ENCODE results near the gene BCL11B. TPM values are rescaled to one million over a fixed set of nuclear protein-coding genes. Genes with fewer than 3 reads are reported as not detected.

BCL11B gene
- total RNA-seq, 1 experiment from 2014 or later, result 0.05 TPM

DNA sequence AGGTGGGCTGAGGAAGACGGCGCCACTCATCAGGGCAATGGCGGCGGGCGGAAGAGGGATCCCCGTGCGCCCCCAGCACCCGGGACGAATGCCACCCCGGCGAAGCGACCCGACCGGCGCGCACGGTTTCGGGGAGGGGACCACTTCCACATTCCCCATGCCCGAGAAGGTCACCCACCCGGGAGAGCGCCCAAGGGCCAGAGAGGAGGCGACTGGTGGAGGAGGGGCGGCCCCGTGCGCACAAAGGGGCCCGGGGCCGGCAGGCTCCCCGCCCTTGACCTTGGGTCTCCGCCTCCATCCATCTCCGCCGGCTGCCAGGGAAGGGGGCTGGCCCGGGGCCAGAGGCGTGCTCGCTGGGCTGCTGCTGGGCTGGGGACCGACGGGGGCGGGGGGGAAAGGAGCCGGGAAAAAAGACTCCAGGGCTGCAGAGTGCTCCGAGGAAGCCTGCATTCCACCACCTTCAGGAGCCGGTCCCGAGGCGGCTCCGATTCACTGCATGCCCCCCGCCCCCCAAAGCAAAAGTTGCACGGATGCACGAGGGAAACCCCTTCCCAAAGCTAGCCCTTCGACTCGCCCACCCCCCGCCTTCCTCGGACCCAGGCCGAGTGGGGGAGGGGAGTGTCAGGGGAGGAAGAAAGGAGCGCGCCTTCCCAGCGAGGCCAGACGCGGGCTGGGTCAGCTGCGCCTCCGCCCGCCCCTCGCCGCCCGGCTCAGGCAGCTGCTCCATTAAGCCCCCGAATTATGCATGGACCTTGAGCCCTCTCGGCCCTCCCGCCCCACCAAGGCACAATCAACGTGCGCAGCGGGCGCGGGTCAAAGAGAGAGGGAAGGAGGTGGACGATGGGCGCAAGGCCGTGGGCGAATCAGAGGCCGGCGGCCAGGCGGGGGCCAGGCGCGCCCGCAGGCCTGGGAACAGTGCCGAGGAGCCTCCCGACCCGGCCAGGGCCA lies 26.2 kb downstream of the BCL11B start:
- no peak for DNase-seq
- Histone ChIP-seq H3K36me3 (ENCODE audit: control insufficient read depth, insufficient read depth, low read length) (no peaks in the 10 kb centered on the region), H3K9me3 (no peaks in the 10 kb centered on the region), H3K4me1 (no peaks in the 10 kb centered on the region), H3K27me3 (replicated peaks; ENCODE audit: control insufficient read depth, insufficient read depth, low read length) (no peaks in the 10 kb centered on the region), H3K4me3 (ENCODE audit: low read depth, low read length) (no peak overlapping the region)
- ChIA-PET POLR2A (no interaction called here), CTCF (no interaction called here)
- no peaks in the 10 kb centered on the region for H3K4me1 Mint-ChIP-seq (ENCODE audit: low read depth, unreplicated experiment)
- no peak overlapping the region for H3K27ac Mint-ChIP-seq (ENCODE audit: unreplicated experiment)
- TF ChIP-seq, protein P1, sequence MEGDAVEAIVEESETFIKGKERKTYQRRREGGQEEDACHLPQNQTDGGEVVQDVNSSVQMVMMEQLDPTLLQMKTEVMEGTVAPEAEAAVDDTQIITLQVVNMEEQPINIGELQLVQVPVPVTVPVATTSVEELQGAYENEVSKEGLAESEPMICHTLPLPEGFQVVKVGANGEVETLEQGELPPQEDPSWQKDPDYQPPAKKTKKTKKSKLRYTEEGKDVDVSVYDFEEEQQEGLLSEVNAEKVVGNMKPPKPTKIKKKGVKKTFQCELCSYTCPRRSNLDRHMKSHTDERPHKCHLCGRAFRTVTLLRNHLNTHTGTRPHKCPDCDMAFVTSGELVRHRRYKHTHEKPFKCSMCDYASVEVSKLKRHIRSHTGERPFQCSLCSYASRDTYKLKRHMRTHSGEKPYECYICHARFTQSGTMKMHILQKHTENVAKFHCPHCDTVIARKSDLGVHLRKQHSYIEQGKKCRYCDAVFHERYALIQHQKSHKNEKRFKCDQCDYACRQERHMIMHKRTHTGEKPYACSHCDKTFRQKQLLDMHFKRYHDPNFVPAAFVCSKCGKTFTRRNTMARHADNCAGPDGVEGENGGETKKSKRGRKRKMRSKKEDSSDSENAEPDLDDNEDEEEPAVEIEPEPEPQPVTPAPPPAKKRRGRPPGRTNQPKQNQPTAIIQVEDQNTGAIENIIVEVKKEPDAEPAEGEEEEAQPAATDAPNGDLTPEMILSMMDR (IDR thresholded peaks at IDR 0.05; ENCODE audit: insufficient read depth in 1 of 2, low read depth in 1 of 2, low read length in 1 of 2, severe bottlenecking in 1 of 2, unreplicated experiment in 1 of 2), result no peak
- H3K9me3 Mint-ChIP-seq (ENCODE audit: unreplicated experiment), result no peaks in the 10 kb centered on the region
- no peaks in the 10 kb centered on the region for H3K36me3 Mint-ChIP-seq (ENCODE audit: insufficient read depth, unreplicated experiment)
- peaks cover 14% of the 10 kb centered on the region for H3K27me3 Mint-ChIP-seq (ENCODE audit: insufficient read depth, unreplicated experiment)
- no TSS peak for BruUV-seq (replicated peaks)
- intact Hi-C loops (cut with micrococcal nuclease; ENCODE audit: unreplicated experiment), result no loop called here
- H3K4me3 Mint-ChIP-seq (ENCODE audit: unreplicated experiment), result no peak overlapping the region

DNA sequence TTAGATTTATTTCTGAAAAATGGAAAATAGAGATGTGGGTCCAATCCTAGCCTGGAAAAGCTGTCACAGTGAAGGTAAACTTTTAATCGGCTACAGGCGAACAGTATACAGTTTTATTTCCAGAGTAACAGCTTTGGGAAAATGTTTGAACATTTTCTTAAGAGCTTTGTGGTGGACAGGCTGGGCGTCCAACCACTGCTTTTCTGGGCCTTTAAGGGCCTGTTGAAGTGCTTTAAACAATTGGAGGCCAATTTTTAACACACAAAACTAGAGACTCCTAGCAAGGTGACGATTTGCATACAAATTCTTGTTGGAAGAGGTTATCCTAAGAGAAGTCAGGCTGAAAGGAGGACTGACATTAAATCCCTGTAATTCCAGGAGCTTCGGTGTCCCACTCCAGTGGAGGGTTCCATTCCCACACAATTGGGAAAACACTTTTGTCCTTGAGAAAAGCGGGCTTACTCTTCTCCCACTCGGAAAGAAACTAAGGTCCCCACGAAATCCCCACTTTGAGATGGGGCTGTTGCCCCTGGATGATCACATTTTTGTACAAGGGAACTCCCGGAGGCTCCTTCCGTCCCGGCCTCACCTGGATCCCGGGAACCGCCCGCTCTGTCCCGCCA lies 26.9 kb downstream of the BCL11B start:
- DNase-seq, result no peak
- Histone ChIP-seq H3K4me3 (ENCODE audit: low read depth, low read length) (no peak overlapping the region), H3K36me3 (ENCODE audit: control insufficient read depth, insufficient read depth, low read length) (no peaks in the 10 kb centered on the region), H3K4me1 (no peaks in the 10 kb centered on the region), H3K9me3 (no peaks in the 10 kb centered on the region), H3K27me3 (replicated peaks; ENCODE audit: control insufficient read depth, insufficient read depth, low read length) (no peaks in the 10 kb centered on the region)
- Mint-ChIP-seq H3K4me1 (ENCODE audit: low read depth, unreplicated experiment) (no peaks in the 10 kb centered on the region), H3K9me3 (ENCODE audit: unreplicated experiment) (no peaks in the 10 kb centered on the region), H3K27me3 (ENCODE audit: insufficient read depth, unreplicated experiment) (peaks cover 14% of the 10 kb centered on the region), H3K4me3 (ENCODE audit: unreplicated experiment) (no peak overlapping the region), H3K27ac (ENCODE audit: unreplicated experiment) (no peak overlapping the region), H3K36me3 (ENCODE audit: insufficient read depth, unreplicated experiment) (no peaks in the 10 kb centered on the region)
- TF ChIP-seq, protein P1 (IDR thresholded peaks at IDR 0.05; ENCODE audit: insufficient read depth in 1 of 2, low read depth in 1 of 2, low read length in 1 of 2, severe bottlenecking in 1 of 2, unreplicated experiment in 1 of 2), result no peak
- ChIA-PET POLR2A (no interaction called here), CTCF (no interaction called here)
- BruUV-seq (replicated peaks), result no TSS peak
- intact Hi-C loops (cut with micrococcal nuclease; ENCODE audit: unreplicated experiment), result no loop called here

DNA sequence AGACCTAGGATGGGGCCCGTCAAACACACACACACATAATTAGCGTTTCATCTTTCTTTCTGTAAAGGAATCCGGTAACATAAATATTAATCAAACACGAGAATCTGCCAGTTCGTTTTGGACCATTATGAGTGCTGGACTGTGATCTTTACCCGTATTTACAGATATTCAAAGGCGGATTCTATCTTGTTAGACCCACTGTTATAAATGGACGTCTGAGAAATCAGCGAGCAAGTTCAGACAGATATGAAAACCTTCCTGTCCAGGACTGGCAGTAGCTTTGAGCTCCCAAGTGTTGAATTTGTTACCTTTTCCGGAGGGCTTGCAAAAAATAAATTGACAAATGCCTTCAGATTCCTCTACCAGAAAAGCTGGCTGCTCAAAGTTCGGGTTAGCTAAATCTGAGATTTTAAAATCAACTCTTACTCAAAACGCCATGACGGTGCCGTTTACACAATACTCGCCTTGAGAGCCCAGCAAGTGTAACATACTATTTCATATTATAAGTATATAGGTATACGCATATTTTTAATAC lies 27.6 kb downstream of the BCL11B start:
- H3K4me3 Mint-ChIP-seq (ENCODE audit: unreplicated experiment), result no peak overlapping the region

More for the DNA sequence above, 27.6 kb downstream of the BCL11B start:
- H3K27me3 ChIP-seq (replicated peaks; ENCODE audit: control insufficient read depth, insufficient read depth, low read length), result no peaks in the 10 kb centered on the region
- peaks cover 19% of the 10 kb centered on the region for H3K27me3 Mint-ChIP-seq (ENCODE audit: insufficient read depth, unreplicated experiment)
- H3K27ac Mint-ChIP-seq (ENCODE audit: unreplicated experiment), result no peak overlapping the region
- CTCF ChIA-PET, result no interaction called here
- H3K9me3 Mint-ChIP-seq (ENCODE audit: unreplicated experiment), result no peaks in the 10 kb centered on the region
- POLR2A ChIA-PET, result no interaction called here
- no peak for DNase-seq
- no peaks in the 10 kb centered on the region for H3K4me1 ChIP-seq
- no peak overlapping the region for H3K4me3 ChIP-seq (ENCODE audit: low read depth, low read length)
- intact Hi-C loops (cut with micrococcal nuclease; ENCODE audit: unreplicated experiment), result no loop called here
- TF ChIP-seq, protein P1 (IDR thresholded peaks at IDR 0.05; ENCODE audit: insufficient read depth in 1 of 2, low read depth in 1 of 2, low read length in 1 of 2, severe bottlenecking in 1 of 2, unreplicated experiment in 1 of 2), result no peak
- H3K36me3 Mint-ChIP-seq (ENCODE audit: insufficient read depth, unreplicated experiment), result no peaks in the 10 kb centered on the region
- H3K9me3 ChIP-seq, result no peaks in the 10 kb centered on the region
- BruUV-seq (replicated peaks), result no TSS peak
- H3K36me3 ChIP-seq (ENCODE audit: control insufficient read depth, insufficient read depth, low read length), result no peaks in the 10 kb centered on the region
- H3K4me1 Mint-ChIP-seq (ENCODE audit: low read depth, unreplicated experiment), result no peaks in the 10 kb centered on the region
